ENCODE measurements around the gene RNPEPL1. TPM values are rescaled to one million over a fixed set of nuclear protein-coding genes. Genes with fewer than 3 reads are reported as not detected.
"Not testable (repeated sequence)": the region's sequence is repeated elsewhere in the genome, so short reads cannot be mapped to it uniquely, and the experiment has no call there.

Gene RNPEPL1, protein sequence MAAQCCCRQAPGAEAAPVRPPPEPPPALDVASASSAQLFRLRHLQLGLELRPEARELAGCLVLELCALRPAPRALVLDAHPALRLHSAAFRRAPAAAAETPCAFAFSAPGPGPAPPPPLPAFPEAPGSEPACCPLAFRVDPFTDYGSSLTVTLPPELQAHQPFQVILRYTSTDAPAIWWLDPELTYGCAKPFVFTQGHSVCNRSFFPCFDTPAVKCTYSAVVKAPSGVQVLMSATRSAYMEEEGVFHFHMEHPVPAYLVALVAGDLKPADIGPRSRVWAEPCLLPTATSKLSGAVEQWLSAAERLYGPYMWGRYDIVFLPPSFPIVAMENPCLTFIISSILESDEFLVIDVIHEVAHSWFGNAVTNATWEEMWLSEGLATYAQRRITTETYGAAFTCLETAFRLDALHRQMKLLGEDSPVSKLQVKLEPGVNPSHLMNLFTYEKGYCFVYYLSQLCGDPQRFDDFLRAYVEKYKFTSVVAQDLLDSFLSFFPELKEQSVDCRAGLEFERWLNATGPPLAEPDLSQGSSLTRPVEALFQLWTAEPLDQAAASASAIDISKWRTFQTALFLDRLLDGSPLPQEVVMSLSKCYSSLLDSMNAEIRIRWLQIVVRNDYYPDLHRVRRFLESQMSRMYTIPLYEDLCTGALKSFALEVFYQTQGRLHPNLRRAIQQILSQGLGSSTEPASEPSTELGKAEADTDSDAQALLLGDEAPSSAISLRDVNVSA
- total RNA-seq: 10 to 100 TPM; 55.6 to 61.1 TPM
- polyA plus RNA-seq: 101 TPM

DNA sequence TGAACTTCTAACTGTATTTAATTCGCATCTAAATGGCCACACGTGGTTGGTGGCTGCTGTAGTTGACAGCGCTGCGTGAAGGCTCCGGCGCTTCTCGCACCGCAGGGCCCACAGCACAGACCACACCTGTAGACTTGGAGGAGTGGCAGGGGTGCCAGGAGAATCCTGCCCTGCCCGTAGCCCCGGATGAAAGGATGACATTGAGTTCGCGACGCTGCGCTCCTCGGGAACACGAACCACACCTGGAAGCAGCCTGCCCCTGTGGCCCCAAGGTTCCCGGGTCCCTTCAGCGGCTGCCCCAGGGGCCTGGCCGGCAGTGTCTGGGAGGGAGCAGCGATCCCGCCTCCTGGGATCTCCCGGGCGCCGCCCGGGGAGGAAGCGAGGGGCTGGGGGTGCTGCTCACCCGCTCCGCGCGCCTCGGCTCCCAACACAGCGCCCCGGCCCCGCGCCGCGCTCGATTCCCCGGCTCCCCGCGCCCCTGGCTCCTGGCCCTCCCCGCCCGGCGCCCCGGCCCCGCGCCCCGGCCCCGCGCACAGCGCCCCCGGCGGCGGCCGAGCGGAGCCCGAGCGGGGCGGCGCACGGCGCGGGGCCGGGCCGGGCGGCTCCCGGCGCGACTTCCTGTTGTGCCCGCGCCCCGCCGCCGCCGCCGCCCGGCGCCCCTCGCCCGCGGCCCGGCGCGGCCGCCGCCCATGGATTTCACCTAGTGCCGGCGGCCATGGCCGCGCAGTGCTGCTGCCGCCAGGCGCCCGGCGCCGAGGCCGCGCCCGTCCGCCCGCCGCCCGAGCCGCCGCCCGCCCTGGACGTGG is at the start of gene RNPEPL1:
TSS of gene RNPEPL1 (plus strand) at position 613 of the 806 bp plus-strand sequence. CDS start at position 716, 103 bp downstream.
- H3K36me3 Mint-ChIP-seq: peaks cover 0 to 47% (median 9%) of the 10 kb centered on the region in 3 donors

DNA sequence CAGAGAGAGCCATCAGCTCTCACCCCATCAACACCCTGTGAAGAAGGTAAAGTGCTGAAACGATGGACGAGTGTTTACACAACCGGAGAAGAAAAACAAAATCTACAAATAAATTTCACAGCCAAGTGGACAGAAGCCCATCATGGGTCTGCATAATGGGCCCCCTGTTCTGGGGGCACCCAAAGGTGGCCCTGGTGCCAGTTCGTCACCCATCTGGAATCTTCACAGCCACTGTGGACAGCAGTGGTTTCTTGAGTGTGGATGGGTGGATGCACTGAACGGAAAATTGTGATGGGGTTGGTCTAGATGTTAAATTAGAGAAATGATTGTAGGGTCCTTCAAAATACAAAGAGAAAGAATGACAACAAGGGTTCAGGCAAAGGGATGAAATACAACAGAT is 49.3 kb upstream of the RNPEPL1 start:
- Mint-ChIP-seq H3K36me3 (peaks cover 12 to 28% (median 16%) of the 10 kb centered on the region in 3 donors), H3K9me3 (no peaks in the 10 kb centered on the region), H3K4me3 (no peak overlapping the region), H3K4me1 (peaks cover 6 to 20% (median 11%) of the 10 kb centered on the region in 3 donors), H3K27me3 (no peaks in the 10 kb centered on the region), H3K27ac (peak overlapping the region in 1 of 8 donors; percentile 24)
- Histone ChIP-seq H3K27ac (ENCODE audit: low read depth, low read length) (no peak overlapping the region), H3K27me3 (ENCODE audit: insufficient read depth, low read length, poor library complexity, severe bottlenecking) (no peaks in the 10 kb centered on the region), H3K36me3 (ENCODE audit: insufficient read depth, low read length) (no peaks in the 10 kb centered on the region), H3K4me3 (ENCODE audit: low read length) (no peak overlapping the region), H3K9me3 (ENCODE audit: low read length) (no peaks in the 10 kb centered on the region), H3K4me1 (ENCODE audit: insufficient read depth, low read length) (peaks cover 6% of the 10 kb centered on the region)
- CTCF ChIA-PET: interaction anchor here (1.5 kb wide), 1 partner anchor 61 kb away, joined by 4 read pairs; no protein-coding TSS in a partner anchor
- no peak for DNase-seq
- POLR2A ChIA-PET: no interaction called here

More for the DNA sequence above, at the start of gene RNPEPL1:
- no peaks in the 10 kb centered on the region for H3K9me3 ChIP-seq (ENCODE audit: low read length)
- DNase-seq: peak; percentile 45 to 69 (median 60)
- Mint-ChIP-seq H3K27me3 (no peaks in the 10 kb centered on the region), H3K27ac (peak within 1 kb of the TSS; percentile 87 to 99 (median 97)), H3K4me1 (peaks cover 57 to 82% (median 65%) of the 10 kb centered on the region in 3 donors), H3K9me3 (no peaks in the 10 kb centered on the region), H3K4me3 (peak within 1 kb of the TSS; percentile 92 to 98 (median 95))
- H3K4me3 ChIP-seq (ENCODE audit: low read length): peak within 1 kb of the TSS; percentile 85
- ChIA-PET POLR2A (interaction anchor here (0.5 to 5.5 kb wide), 7 partner anchors 7 to 958 kb away, joined by 3 to 99 read pairs (median 7); partner anchors contain the start of gene CAPN10), CTCF (interaction anchor here (1.0 to 4.9 kb wide), 8 partner anchors 9 to 54 kb away, joined by 4 to 50 read pairs (median 16); partner anchors contain the start of genes ANKMY1 and CAPN10)
- H3K27me3 ChIP-seq (ENCODE audit: insufficient read depth, low read length, poor library complexity, severe bottlenecking): no peaks in the 10 kb centered on the region
- peaks cover 74% of the 10 kb centered on the region for H3K4me1 ChIP-seq (ENCODE audit: insufficient read depth, low read length)
- H3K36me3 ChIP-seq (ENCODE audit: insufficient read depth, low read length): no peaks in the 10 kb centered on the region
- H3K27ac ChIP-seq (ENCODE audit: low read depth, low read length): peak within 1 kb of the TSS; percentile 78

DNA sequence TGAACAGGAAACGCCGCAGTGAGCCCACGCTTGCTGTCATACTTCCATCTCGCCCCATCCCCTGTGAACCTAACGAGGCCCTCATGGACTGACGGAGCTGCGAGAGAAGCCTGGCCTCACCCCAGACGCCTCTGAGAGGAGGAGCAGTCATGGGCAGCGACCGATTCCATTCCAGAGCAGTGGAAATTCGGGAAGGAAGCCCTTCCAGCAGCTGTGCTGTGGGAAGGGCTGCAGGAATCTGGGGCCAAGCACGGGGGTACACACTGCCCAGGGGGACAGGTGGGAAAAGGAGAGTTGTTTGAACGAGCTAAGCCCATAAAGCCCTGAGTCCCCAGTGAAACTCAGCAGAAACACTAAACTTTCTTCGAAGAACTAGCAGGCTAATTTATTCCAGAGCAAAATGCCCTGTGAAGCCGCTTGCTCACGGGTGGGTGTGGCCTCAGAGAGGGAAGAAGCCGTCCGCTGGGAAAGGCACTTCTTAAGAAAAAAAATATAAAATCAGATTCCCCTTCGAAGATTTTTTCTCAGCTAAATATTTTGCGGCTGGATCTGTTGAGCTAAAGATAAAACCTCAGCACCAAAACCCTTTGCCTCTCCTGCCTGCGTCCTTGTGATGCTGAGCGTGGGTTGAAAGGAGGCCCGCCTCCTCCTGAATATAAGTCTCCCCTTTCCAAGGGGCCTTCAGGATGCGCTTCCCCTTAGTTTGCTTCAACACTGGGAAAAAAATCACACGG is 48.7 kb upstream of the RNPEPL1 start:
- Mint-ChIP-seq H3K9me3 (peaks cover 0 to 2% (median 0%) of the 10 kb centered on the region in 5 donors), H3K36me3 (peaks cover 16 to 34% (median 18%) of the 10 kb centered on the region in 3 donors), H3K4me1 (peaks cover 3 to 14% (median 6%) of the 10 kb centered on the region in 3 donors), H3K27me3 (no peaks in the 10 kb centered on the region), H3K4me3 (no peak overlapping the region), H3K27ac (peak overlapping the region in 1 of 8 donors; percentile 60)
- DNase-seq: no peak
- Histone ChIP-seq H3K27me3 (ENCODE audit: insufficient read depth, low read length, poor library complexity, severe bottlenecking) (no peaks in the 10 kb centered on the region), H3K27ac (ENCODE audit: low read depth, low read length) (no peak overlapping the region), H3K4me1 (ENCODE audit: insufficient read depth, low read length) (no peaks in the 10 kb centered on the region), H3K9me3 (ENCODE audit: low read length) (no peaks in the 10 kb centered on the region), H3K36me3 (ENCODE audit: insufficient read depth, low read length) (no peaks in the 10 kb centered on the region), H3K4me3 (ENCODE audit: low read length) (no peak overlapping the region)
- ChIA-PET CTCF (interaction anchor here (1.0 kb wide), 1 partner anchor 60 kb away, joined by 3 read pairs; no protein-coding TSS in a partner anchor), POLR2A (no interaction called here)

DNA sequence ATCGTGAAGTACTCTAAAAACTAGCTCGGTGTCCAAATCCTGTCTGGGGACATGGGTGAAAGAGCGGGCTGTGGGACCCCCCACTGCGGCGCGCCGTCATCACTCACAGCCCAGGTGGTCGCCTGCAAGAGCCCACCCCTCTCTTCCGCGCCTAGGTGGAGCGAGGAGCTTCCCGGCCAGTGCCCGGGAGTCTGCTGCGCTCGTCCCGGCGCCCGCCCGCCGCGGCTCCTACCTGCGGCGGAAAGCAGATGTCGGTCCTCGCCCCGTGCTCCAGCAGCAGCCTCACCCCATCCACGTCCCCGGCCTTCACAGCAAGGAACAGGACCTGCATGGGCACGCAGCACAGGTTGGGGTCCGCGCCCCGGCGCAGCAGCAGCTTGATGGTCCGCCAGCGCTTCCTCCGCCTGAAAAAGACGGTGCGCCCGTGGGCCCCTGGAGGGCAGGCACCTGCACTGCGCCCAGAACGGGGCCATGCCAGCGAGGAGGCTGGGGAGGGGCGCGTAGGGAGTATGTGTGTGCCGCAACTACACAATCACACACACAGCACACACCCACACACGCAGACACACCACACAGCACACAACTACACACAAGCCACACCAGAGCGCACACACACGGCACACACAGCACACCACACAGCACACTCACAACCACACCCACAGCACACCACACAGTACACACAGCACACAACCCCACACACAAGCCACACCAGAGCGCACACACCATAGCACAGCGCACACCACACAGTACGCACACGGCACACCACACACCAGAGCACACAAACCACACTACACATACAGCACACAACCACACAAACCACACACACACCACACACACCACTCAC is 47.9 kb upstream of the RNPEPL1 start:
- ChIA-PET POLR2A (no interaction called here), CTCF (interaction anchor here (1.0 kb wide), 1 partner anchor 59 kb away, joined by 3 read pairs; no protein-coding TSS in a partner anchor)
- Histone ChIP-seq H3K27ac (ENCODE audit: low read depth, low read length) (no peak overlapping the region), H3K4me3 (ENCODE audit: low read length) (no peak overlapping the region), H3K36me3 (ENCODE audit: insufficient read depth, low read length) (no peaks in the 10 kb centered on the region), H3K4me1 (ENCODE audit: insufficient read depth, low read length) (no peaks in the 10 kb centered on the region), H3K27me3 (ENCODE audit: insufficient read depth, low read length, poor library complexity, severe bottlenecking) (no peaks in the 10 kb centered on the region), H3K9me3 (ENCODE audit: low read length) (no peaks in the 10 kb centered on the region)
- H3K4me1 Mint-ChIP-seq: peaks cover 3 to 11% (median 6%) of the 10 kb centered on the region in 3 donors
- peaks cover 16 to 42% (median 26%) of the 10 kb centered on the region in 3 donors for H3K36me3 Mint-ChIP-seq
- H3K27ac Mint-ChIP-seq: peak overlapping the region in 4 of 8 donors; percentile 20 to 91 (median 55)
- no peak for DNase-seq
- H3K27me3 Mint-ChIP-seq: no peaks in the 10 kb centered on the region
- H3K4me3 Mint-ChIP-seq: peak overlapping the region in 1 of 7 donors; percentile 4
- H3K9me3 Mint-ChIP-seq: peaks cover 0 to 4% (median 0%) of the 10 kb centered on the region in 5 donors

DNA sequence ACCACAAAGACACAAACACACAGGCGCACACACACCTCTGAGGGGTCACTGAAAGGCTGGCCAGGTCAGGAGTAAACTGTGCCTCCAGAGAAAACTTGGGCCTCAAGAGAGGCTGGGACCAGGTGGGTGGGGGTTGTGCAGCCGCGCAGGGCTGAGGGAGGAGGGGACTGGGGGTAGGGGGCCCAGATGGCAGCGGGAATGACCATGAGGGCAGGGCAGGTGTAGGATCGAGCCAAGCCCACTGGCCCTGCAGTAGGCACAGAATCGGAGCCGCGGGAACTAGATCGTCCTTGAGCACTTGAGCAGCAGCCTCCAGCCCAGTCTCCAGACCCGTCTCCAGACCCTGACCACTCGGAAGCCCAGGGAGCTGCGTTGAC is 47.3 kb upstream of the RNPEPL1 start:
- peaks cover 3 to 11% (median 6%) of the 10 kb centered on the region in 3 donors for H3K4me1 Mint-ChIP-seq
- H3K36me3 Mint-ChIP-seq: peaks cover 16 to 46% (median 30%) of the 10 kb centered on the region in 3 donors
- CTCF ChIA-PET: interaction anchor here (1.0 kb wide), 1 partner anchor 66 kb away, joined by 3 read pairs; the partner anchor contains the start of gene CAPN10
- no peak overlapping the region for H3K4me3 Mint-ChIP-seq
- H3K9me3 ChIP-seq (ENCODE audit: low read length): no peaks in the 10 kb centered on the region
- H3K9me3 Mint-ChIP-seq: peaks cover 0 to 4% (median 0%) of the 10 kb centered on the region in 5 donors
- H3K27me3 Mint-ChIP-seq: no peaks in the 10 kb centered on the region
- H3K36me3 ChIP-seq (ENCODE audit: insufficient read depth, low read length): no peaks in the 10 kb centered on the region
- DNase-seq: no peak
- H3K27me3 ChIP-seq (ENCODE audit: insufficient read depth, low read length, poor library complexity, severe bottlenecking): no peaks in the 10 kb centered on the region
- POLR2A ChIA-PET: no interaction called here
- no peak overlapping the region for H3K27ac ChIP-seq (ENCODE audit: low read depth, low read length)
- no peak overlapping the region for H3K4me3 ChIP-seq (ENCODE audit: low read length)
- H3K4me1 ChIP-seq (ENCODE audit: insufficient read depth, low read length): no peaks in the 10 kb centered on the region
- peak overlapping the region in 3 of 8 donors; percentile 20 to 91 (median 29) for H3K27ac Mint-ChIP-seq

DNA sequence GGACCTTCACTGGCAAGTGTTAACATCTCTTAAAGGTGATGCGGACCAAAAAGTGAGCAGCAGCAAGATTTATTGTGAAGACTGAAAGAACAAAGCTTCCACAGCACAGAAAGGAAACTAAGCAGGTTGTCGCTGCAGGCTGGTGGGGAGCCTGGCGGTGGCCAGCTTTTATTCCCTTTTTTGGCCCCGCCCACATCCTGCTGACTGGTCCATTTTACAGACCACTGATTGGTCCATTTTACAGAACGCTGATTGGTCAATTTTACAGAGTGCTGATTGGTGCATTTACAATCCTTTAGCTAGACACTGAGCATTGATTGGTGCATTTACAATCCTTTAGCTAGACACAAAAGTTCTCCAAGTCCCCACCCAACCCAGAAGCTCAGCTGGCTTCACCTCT is 46.4 kb upstream of the RNPEPL1 start:
- H3K27me3 Mint-ChIP-seq; H3K36me3 ChIP-seq (ENCODE audit: insufficient read depth, low read length); H3K9me3 ChIP-seq (ENCODE audit: low read length); H3K27ac Mint-ChIP-seq; H3K4me3 Mint-ChIP-seq; POLR2A ChIA-PET; DNase-seq; H3K27ac ChIP-seq (ENCODE audit: low read depth, low read length); H3K4me3 ChIP-seq (ENCODE audit: low read length); H3K4me1 ChIP-seq (ENCODE audit: insufficient read depth, low read length); H3K9me3 Mint-ChIP-seq; H3K27me3 ChIP-seq (ENCODE audit: insufficient read depth, low read length, poor library complexity, severe bottlenecking): not testable (repeated sequence)
- H3K36me3 Mint-ChIP-seq: peaks cover 16 to 53% (median 36%) of the 10 kb centered on the region in 3 donors
- CTCF ChIA-PET: interaction anchor here (1.0 kb wide), 1 partner anchor 65 kb away, joined by 3 read pairs; the partner anchor contains the start of gene CAPN10
- peaks cover 5 to 11% (median 6%) of the 10 kb centered on the region in 3 donors for H3K4me1 Mint-ChIP-seq
